ENCODE data around the gene SIN3B.
A peak's percentile ranks its signal among the peaks of the same experiment; 100 is the strongest.

SIN3B gene

DNA sequence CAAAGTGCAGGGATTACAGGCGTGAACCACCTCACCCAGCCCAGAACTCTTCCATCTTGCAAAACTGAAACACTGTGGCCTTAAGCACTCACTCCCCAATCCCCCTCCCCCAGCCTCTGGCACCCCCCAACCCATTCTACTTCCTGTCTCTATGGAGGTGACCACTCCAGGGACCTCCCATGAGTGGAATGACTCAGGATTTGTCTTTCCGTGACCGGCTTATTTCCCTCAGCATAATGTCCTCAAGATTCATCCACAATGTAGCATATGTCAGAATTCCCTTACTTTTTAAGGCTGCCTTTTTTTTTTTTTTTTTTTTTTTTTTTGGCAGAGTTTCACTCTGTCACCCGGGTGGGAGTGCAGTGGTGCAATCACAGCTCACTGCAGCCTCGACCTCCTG, 56.0 kb downstream of the SIN3B start:
- H3K9me3 Mint-ChIP-seq, result peaks cover 17% of the 10 kb centered on the region
- H3K27me3 Mint-ChIP-seq (ENCODE audit: low read depth), result peaks cover 6% of the 10 kb centered on the region
- H3K36me3 Mint-ChIP-seq (ENCODE audit: low read depth), result peaks cover 18% of the 10 kb centered on the region
- no peak overlapping the region for H3K4me3 Mint-ChIP-seq
- no peak overlapping the region for H3K27ac Mint-ChIP-seq
- TF ChIP-seq, protein P1, sequence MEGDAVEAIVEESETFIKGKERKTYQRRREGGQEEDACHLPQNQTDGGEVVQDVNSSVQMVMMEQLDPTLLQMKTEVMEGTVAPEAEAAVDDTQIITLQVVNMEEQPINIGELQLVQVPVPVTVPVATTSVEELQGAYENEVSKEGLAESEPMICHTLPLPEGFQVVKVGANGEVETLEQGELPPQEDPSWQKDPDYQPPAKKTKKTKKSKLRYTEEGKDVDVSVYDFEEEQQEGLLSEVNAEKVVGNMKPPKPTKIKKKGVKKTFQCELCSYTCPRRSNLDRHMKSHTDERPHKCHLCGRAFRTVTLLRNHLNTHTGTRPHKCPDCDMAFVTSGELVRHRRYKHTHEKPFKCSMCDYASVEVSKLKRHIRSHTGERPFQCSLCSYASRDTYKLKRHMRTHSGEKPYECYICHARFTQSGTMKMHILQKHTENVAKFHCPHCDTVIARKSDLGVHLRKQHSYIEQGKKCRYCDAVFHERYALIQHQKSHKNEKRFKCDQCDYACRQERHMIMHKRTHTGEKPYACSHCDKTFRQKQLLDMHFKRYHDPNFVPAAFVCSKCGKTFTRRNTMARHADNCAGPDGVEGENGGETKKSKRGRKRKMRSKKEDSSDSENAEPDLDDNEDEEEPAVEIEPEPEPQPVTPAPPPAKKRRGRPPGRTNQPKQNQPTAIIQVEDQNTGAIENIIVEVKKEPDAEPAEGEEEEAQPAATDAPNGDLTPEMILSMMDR (IDR thresholded peaks at IDR 0.05; ENCODE audit: unreplicated experiment in 3 of 3), result no peak
- no peaks in the 10 kb centered on the region for H3K4me1 Mint-ChIP-seq

DNA sequence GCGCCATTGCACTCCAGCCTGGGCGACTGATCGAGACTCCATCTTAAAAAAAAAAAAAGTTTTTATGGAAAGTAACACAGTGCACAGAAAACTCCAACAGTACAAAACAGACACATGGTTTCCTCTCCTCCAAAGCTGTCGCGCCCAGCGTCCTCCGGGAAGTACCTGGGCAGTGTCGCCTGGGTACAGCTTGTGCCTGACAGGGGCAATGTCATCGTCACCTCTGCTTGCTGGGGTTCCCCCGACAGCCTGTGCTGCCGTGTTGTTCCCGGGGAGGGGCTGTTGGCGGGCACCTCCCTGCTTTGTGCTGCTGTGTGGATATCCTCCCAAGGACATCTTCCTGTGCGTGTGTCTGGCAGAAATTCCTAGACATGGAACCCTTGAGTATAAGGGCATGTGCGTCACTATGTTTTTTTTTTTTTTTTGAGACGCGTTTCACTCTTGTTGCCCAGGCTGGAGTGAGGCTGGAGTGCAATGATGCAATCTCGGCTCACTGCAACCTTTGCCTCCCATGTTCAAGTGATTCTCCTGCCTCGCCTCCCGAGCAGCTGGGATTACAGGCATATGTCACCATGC, 57.2 kb downstream of the SIN3B start:
- TF ChIP-seq, protein P1 (IDR thresholded peaks at IDR 0.05; ENCODE audit: unreplicated experiment in 3 of 3), result no peak
- Mint-ChIP-seq H3K27me3 (ENCODE audit: low read depth) (peaks cover 6% of the 10 kb centered on the region), H3K4me1 (no peaks in the 10 kb centered on the region), H3K4me3 (no peak overlapping the region), H3K9me3 (peaks cover 13% of the 10 kb centered on the region), H3K27ac (no peak overlapping the region), H3K36me3 (ENCODE audit: low read depth) (peaks cover 9% of the 10 kb centered on the region)

DNA sequence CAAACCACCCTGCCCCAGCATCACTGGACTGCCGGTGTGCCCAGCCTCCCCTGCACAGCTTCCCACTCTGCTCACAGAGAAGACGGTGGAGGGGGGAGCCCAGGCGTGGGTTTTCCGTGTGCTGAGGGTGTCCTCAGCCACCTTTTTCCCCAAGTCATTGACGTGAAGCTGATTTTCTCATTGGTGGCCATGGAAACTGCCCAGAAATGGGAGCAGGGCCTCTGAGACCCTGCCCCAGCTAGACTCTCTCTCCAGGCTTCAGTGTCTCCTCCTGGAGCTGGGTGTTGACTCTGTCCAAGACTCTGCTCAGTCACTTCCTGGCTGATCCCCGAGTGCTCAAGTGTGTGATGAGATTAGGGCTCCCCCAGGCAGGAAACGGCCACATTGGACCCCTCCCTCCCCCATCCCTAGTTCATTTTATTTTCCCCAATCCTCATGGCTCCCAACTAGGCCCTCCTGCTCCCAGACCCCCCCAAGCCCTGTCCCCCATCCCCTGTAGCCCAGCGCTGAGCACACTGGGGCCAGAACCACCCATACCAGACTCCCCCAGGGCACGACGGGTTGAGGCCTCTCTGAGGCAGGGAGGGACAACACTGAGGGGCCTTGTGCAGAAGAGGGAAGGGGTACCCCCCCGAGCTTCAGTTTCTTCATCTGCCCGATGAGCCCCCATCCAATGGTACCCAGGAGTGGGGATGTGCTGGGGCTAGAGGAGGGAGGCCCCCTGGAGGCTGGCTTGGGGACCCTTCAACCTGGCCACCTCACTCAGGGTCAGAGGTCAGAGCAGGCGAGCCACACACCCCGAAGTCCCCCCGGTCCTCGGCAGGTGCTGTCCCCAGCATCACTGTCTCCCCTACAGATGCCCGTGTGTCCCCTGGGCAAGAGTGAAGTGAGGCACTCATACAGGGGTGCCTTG, 58.4 kb downstream of the SIN3B start:
- H3K36me3 Mint-ChIP-seq (ENCODE audit: low read depth), result no peaks in the 10 kb centered on the region
- H3K4me1 Mint-ChIP-seq, result no peaks in the 10 kb centered on the region
- no peak overlapping the region for H3K27ac Mint-ChIP-seq
- H3K27me3 Mint-ChIP-seq (ENCODE audit: low read depth), result peaks cover 6% of the 10 kb centered on the region
- H3K9me3 Mint-ChIP-seq, result peaks cover 5% of the 10 kb centered on the region
- no peak overlapping the region for H3K4me3 Mint-ChIP-seq
- TF ChIP-seq, protein P1 (IDR thresholded peaks at IDR 0.05; ENCODE audit: unreplicated experiment in 3 of 3), result no peak

DNA sequence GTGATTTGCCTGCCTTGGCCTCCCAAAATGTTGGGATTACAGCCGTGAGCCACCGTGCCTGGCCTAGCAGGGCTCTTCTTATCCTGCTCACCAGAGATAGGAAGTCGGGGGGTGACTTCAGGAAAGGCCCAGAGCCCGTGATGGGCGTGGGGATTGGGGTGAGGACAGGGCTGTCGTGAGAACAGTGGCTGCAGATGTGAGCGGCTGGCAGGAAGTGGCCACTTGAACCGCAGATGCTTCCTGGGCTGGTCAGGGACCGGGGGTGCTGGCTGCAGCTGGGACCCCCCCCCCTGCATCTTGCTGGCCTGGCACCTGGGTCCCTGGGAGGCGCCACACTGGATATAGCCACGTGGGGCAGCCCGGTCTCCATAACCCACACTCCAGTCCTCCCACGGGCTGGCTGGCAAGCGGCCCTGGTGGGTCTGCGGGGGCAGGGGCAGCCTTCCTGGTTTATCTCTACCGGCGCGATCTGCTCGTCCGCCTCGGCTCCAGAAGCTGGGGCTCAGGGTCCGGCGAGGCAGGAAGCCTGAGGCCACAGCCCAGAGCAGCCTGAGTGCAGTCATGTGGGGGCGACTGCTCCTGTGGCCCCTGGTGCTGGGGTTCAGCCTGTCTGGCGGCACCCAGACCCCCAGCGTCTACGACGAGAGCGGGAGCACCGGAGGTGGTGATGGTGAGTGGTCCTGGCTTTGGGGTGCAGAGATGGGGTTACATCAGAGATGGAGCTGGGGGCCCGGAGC, 59.6 kb downstream of the SIN3B start, which contains the start of gene F2RL3:
Gene F2RL3, plus strand, starts transcription at position 371 of the 737 bp plus-strand sequence. Its CDS starts 191 bp downstream, at position 562.
- peaks cover 2% of the 10 kb centered on the region for H3K27me3 Mint-ChIP-seq (ENCODE audit: low read depth)
- TF ChIP-seq, protein P1 (IDR thresholded peaks at IDR 0.05; ENCODE audit: unreplicated experiment in 3 of 3), result no peak
- no peaks in the 10 kb centered on the region for H3K36me3 Mint-ChIP-seq (ENCODE audit: low read depth)
- H3K4me1 Mint-ChIP-seq, result no peaks in the 10 kb centered on the region
- H3K4me3 Mint-ChIP-seq, result peak within 1 kb of the TSS in 1 of 3 experiments; percentile 9
- H3K9me3 Mint-ChIP-seq, result no peaks in the 10 kb centered on the region
- H3K27ac Mint-ChIP-seq, result no peak within 1 kb of the TSS

DNA sequence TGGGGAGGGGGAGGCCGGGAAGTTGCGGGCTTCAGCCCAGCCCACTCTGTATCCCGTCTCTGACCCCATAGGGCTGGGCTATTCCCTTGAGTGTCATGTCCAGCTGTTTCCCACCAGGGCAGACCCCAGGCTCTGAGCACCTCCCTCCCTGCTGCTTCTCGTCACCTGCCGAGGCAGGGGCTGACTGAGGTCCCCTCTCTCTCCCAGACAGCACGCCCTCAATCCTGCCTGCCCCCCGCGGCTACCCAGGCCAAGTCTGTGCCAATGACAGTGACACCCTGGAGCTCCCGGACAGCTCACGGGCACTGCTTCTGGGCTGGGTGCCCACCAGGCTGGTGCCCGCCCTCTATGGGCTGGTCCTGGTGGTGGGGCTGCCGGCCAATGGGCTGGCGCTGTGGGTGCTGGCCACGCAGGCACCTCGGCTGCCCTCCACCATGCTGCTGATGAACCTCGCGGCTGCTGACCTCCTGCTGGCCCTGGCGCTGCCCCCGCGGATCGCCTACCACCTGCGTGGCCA, 60.2 kb downstream of the SIN3B start:
- Mint-ChIP-seq H3K4me1 (no peaks in the 10 kb centered on the region), H3K9me3 (no peaks in the 10 kb centered on the region), H3K4me3 (no peak overlapping the region), H3K27ac (no peak overlapping the region), H3K27me3 (ENCODE audit: low read depth) (peaks cover 8% of the 10 kb centered on the region), H3K36me3 (ENCODE audit: low read depth) (no peaks in the 10 kb centered on the region)
- TF ChIP-seq, protein P1 (IDR thresholded peaks at IDR 0.05; ENCODE audit: unreplicated experiment in 3 of 3), result no peak
